DOHH2 (cell line): ENCODE measurements around the gene SKAP1.

ENCODE experiments used
- CTCF ChIP-seq: fragments of 200-600 bp; sonication (generic); IDR thresholded peaks from one replicate; pipeline ENCODE4 v1.5.1; 2014; ENCODE audit warnings: antibody characterized with exemption, mild to moderate bottlenecking, low read depth, low read length; ENCODE audit not compliant: poor library complexity, severe bottlenecking
- EZH2phosphoT487 ChIP-seq: fragments of 200-600 bp; sonication (generic); IDR thresholded peaks from 2 replicates; pipeline ENCODE4 v1.6.1; 2017; ENCODE audit warnings: borderline replicate concordance, mild to moderate bottlenecking, antibody characterized with exemption, low read length, moderate library complexity, mixed read lengths

DNA sequence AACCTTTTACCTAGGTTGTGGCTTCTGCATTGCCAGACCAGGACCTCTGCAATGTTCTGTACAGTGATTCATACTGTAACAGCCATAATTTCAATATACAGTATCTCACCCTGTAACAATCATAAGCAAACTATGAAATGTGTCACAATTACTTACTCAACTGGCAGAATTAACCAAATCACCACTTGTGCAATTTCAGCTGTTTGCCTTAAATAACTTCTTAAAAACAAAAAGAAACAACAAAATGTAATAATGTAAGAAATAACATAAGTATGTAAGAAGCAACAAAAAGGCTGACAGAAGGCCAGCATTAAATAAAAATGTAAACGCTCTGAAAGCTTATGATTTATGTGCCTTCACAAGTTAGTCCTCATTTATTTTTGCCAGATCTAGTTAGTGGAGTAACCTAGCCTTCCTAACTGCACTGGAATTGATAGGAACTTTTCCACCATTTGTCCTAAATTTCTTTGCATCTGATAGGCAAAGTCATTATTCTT, 96.9 kb downstream of the SKAP1 start:
- no peak for TF ChIP-seq CTCF
- TF ChIP-seq EZH2phosphoT487: no peak
